ENCODE results near the gene NPLOC4. TPM values are rescaled to one million over a fixed set of nuclear protein-coding genes. Genes with fewer than 3 reads are reported as not detected.

The NPLOC4 gene
- total and polyA plus RNA-seq, 4 donors: 23.5 to 67.4 (median 50.6) TPM

DNA sequence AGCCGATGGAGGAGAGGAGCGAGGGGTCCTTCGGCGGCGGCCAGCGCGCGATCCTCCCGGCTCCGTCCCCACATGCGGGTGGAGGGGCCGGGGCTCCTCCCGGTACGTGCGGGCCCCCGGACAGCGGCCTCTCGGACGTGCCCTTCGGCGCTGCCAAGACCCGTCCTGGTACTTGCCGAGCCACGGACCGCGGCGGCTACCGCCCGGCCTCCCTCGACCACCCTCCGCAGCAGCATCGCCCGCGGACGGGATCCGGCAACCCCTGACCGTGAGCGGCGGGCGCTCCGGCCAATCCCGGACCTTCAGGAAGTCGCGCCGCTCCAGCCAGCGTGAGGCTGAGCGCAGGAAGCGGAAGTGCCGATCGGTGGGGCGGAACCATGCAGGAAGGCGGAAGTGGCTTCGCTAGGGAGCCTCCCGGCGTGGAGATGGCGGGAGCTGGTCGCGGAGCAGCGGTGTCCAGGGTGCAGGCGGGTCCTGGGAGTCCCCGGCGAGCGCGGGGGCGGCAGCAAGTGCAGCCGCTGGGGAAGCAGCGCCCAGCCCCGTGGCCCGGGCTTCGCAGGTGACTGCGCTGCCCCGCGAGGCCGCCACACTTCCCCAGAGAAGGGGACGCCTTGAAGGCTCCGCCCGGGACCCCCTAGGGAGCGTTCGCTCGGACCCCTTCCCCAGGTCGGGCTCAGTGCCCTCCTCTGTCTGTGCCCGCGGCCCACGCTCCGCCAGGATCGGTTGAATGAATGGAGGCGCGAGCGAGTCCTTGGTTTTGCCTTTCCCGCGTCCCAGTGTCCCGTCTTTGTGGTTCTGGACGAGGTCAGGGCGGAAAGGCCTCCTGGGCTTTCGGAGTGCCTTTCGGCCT, 29.7 kb upstream of the NPLOC4 start, which contains the start of the genes CCDC137 and OXLD1:
CCDC137 (plus strand) TSS at position 396 of the 850 bp plus-strand sequence; CDS start at position 426, 30 bp downstream.
OXLD1 (minus strand) TSS at position 264 of the 850 bp plus-strand sequence; CDS start at position 236, 28 bp downstream.
- no peaks in the 10 kb centered on the region for H3K9me3 ChIP-seq (ENCODE audit: control insufficient read depth in 4 of 4, low read length in 3 of 4)
- H3K27me3 ChIP-seq (ENCODE audit: control insufficient read depth in 4 of 4, insufficient read depth in 4 of 4, low read length in 3 of 4): no peaks in the 10 kb centered on the region
- H3K27ac ChIP-seq (ENCODE audit: low read depth in 1 of 2, low read length in 2 of 2): peak within 1 kb of the TSS; percentile 49 to 81
- DNase-seq (ENCODE audit: low spot score): peak; percentile 95
- under 1% methylated on average over 96 of the region's 96 CpGs for WGBS
- peak; percentile 73 for TF ChIP-seq SP1 (IDR thresholded peaks at IDR 0.05)
- TF ChIP-seq, protein P1, sequence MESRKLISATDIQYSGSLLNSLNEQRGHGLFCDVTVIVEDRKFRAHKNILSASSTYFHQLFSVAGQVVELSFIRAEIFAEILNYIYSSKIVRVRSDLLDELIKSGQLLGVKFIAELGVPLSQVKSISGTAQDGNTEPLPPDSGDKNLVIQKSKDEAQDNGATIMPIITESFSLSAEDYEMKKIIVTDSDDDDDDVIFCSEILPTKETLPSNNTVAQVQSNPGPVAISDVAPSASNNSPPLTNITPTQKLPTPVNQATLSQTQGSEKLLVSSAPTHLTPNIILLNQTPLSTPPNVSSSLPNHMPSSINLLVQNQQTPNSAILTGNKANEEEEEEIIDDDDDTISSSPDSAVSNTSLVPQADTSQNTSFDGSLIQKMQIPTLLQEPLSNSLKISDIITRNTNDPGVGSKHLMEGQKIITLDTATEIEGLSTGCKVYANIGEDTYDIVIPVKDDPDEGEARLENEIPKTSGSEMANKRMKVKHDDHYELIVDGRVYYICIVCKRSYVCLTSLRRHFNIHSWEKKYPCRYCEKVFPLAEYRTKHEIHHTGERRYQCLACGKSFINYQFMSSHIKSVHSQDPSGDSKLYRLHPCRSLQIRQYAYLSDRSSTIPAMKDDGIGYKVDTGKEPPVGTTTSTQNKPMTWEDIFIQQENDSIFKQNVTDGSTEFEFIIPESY (IDR thresholded peaks at IDR 0.05): no peak
- TF ChIP-seq, protein P2, sequence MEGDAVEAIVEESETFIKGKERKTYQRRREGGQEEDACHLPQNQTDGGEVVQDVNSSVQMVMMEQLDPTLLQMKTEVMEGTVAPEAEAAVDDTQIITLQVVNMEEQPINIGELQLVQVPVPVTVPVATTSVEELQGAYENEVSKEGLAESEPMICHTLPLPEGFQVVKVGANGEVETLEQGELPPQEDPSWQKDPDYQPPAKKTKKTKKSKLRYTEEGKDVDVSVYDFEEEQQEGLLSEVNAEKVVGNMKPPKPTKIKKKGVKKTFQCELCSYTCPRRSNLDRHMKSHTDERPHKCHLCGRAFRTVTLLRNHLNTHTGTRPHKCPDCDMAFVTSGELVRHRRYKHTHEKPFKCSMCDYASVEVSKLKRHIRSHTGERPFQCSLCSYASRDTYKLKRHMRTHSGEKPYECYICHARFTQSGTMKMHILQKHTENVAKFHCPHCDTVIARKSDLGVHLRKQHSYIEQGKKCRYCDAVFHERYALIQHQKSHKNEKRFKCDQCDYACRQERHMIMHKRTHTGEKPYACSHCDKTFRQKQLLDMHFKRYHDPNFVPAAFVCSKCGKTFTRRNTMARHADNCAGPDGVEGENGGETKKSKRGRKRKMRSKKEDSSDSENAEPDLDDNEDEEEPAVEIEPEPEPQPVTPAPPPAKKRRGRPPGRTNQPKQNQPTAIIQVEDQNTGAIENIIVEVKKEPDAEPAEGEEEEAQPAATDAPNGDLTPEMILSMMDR (IDR thresholded peaks at IDR 0.05; ENCODE audit: low read depth, low read length, missing input control): no peak
- peak; percentile 90 to 97 for TF ChIP-seq GABPA (IDR thresholded peaks at IDR 0.05 in 1 of 2, conservative IDR thresholded peaks at IDR 0.05 in 1 of 2)
- peak in 1 of 2 donors; percentile 30 for TF ChIP-seq EGR1 (IDR thresholded peaks at IDR 0.05; ENCODE audit: low read depth in 2 of 2)
- peak; percentile 42 for TF ChIP-seq YY1 (IDR thresholded peaks at IDR 0.05)
- peaks cover 0 to 18% (median 7%) of the 10 kb centered on the region in 4 donors for H3K36me3 ChIP-seq (ENCODE audit: control insufficient read depth in 4 of 4, insufficient read depth in 3 of 4, low read depth in 1 of 4, low read length in 3 of 4)
- H3K4me1 ChIP-seq (ENCODE audit: control insufficient read depth in 4 of 4, insufficient read depth in 4 of 4, low read length in 3 of 4): peaks cover 11 to 25% (median 18%) of the 10 kb centered on the region in 4 donors
- H3K9ac ChIP-seq (ENCODE audit: low read depth in 1 of 2, low read length in 2 of 2): peak within 1 kb of the TSS; percentile 26 to 95
- H3K4me3 ChIP-seq (ENCODE audit: low read depth in 1 of 3, low read length in 3 of 3): peak within 1 kb of the TSS; percentile 85 to 91 (median 89)

DNA sequence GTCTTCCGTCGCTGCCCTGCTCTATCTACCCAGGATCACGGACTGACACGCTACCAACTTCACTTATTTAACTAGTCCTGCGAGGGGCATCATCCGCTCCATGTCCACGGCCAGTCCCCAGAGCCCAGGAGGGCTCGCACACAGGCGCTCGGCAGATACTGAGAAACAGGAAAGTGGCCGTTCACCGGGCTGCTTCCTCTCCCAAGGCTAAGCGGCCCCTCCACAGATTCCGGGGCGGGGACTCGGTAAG, 29.1 kb upstream of the NPLOC4 start:
- Histone ChIP-seq H3K9me3 (ENCODE audit: control insufficient read depth in 4 of 4, low read length in 3 of 4) (no peaks in the 10 kb centered on the region), H3K4me1 (ENCODE audit: control insufficient read depth in 4 of 4, insufficient read depth in 4 of 4, low read length in 3 of 4) (peaks cover 11 to 25% (median 18%) of the 10 kb centered on the region in 4 donors), H3K27ac (ENCODE audit: low read depth in 1 of 2, low read length in 2 of 2) (peak overlapping the region; percentile 49 to 81), H3K27me3 (ENCODE audit: control insufficient read depth in 4 of 4, insufficient read depth in 4 of 4, low read length in 3 of 4) (no peaks in the 10 kb centered on the region), H3K36me3 (ENCODE audit: control insufficient read depth in 4 of 4, insufficient read depth in 3 of 4, low read depth in 1 of 4, low read length in 3 of 4) (peaks cover 0 to 13% (median 6%) of the 10 kb centered on the region in 4 donors), H3K9ac (ENCODE audit: low read depth in 1 of 2, low read length in 2 of 2) (peak overlapping the region; percentile 2 to 95), H3K4me3 (ENCODE audit: low read depth in 1 of 3, low read length in 3 of 3) (peak overlapping the region; percentile 85 to 91 (median 89))
- TF ChIP-seq NR2F2 (IDR thresholded peaks at IDR 0.05): no peak
- no peak for TF ChIP-seq SP1 (IDR thresholded peaks at IDR 0.05)
- TF ChIP-seq, protein P2 (IDR thresholded peaks at IDR 0.05; ENCODE audit: low read depth, low read length, missing input control): no peak
- TF ChIP-seq HNF4G (IDR thresholded peaks at IDR 0.05): no peak
- DNase-seq (ENCODE audit: low spot score): no peak
- under 1% methylated on average over 16 of the region's 16 CpGs for WGBS
